Measurements from ENCODE around the gene LSR.

Gene LSR

GRCh38 chr19:35249848-35250711, 1.3 kb downstream of the LSR start:
- H3K4me3 ChIP-seq (ENCODE audit: low read depth, low read length): no peak overlapping the region
- DNase-seq (ENCODE audit: low read depth): no peak
- no peak for TF ChIP-seq MYC (IDR thresholded peaks at IDR 0.05; ENCODE audit: low read depth, low read length)
- TF ChIP-seq, protein P1, sequence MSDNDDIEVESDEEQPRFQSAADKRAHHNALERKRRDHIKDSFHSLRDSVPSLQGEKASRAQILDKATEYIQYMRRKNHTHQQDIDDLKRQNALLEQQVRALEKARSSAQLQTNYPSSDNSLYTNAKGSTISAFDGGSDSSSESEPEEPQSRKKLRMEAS (IDR thresholded peaks at IDR 0.05; ENCODE audit: low read depth, low read length): no peak
- TF ChIP-seq, protein P2, sequence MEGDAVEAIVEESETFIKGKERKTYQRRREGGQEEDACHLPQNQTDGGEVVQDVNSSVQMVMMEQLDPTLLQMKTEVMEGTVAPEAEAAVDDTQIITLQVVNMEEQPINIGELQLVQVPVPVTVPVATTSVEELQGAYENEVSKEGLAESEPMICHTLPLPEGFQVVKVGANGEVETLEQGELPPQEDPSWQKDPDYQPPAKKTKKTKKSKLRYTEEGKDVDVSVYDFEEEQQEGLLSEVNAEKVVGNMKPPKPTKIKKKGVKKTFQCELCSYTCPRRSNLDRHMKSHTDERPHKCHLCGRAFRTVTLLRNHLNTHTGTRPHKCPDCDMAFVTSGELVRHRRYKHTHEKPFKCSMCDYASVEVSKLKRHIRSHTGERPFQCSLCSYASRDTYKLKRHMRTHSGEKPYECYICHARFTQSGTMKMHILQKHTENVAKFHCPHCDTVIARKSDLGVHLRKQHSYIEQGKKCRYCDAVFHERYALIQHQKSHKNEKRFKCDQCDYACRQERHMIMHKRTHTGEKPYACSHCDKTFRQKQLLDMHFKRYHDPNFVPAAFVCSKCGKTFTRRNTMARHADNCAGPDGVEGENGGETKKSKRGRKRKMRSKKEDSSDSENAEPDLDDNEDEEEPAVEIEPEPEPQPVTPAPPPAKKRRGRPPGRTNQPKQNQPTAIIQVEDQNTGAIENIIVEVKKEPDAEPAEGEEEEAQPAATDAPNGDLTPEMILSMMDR (IDR thresholded peaks at IDR 0.05; ENCODE audit: low read depth, low read length): no peak
- no peak for TF ChIP-seq POLR2A (IDR thresholded peaks at IDR 0.05; ENCODE audit: extremely low read depth, insufficient read length)

DNA sequence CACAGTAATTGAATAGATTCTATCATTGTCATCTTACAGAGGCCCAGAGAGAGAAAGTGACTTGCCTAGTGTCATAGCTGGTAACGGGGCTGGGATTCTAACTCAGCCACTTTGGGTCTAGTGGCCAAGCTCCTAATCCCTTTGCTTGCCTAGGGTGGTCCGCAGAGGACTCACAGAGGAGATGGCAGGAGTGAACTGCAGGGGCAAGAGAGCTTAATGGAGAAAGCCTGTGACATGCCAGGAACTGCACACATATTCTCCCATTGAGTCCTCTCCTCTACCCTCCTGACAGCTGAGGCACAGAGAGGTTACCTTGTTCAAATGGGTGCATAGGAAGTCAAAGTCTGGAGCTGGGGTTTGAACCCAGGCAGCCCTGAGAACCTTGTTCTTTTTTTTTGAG, 2.7 kb downstream of the LSR start:
- TF ChIP-seq, protein P1 (IDR thresholded peaks at IDR 0.05; ENCODE audit: low read depth, low read length): no peak
- TF ChIP-seq, protein P2 (IDR thresholded peaks at IDR 0.05; ENCODE audit: low read depth, low read length): no peak
- TF ChIP-seq MYC (IDR thresholded peaks at IDR 0.05; ENCODE audit: low read depth, low read length): no peak
- TF ChIP-seq POLR2A (IDR thresholded peaks at IDR 0.05; ENCODE audit: extremely low read depth, insufficient read length): no peak
- no peak overlapping the region for H3K4me3 ChIP-seq (ENCODE audit: low read depth, low read length)
- no peak for DNase-seq (ENCODE audit: low read depth)

DNA sequence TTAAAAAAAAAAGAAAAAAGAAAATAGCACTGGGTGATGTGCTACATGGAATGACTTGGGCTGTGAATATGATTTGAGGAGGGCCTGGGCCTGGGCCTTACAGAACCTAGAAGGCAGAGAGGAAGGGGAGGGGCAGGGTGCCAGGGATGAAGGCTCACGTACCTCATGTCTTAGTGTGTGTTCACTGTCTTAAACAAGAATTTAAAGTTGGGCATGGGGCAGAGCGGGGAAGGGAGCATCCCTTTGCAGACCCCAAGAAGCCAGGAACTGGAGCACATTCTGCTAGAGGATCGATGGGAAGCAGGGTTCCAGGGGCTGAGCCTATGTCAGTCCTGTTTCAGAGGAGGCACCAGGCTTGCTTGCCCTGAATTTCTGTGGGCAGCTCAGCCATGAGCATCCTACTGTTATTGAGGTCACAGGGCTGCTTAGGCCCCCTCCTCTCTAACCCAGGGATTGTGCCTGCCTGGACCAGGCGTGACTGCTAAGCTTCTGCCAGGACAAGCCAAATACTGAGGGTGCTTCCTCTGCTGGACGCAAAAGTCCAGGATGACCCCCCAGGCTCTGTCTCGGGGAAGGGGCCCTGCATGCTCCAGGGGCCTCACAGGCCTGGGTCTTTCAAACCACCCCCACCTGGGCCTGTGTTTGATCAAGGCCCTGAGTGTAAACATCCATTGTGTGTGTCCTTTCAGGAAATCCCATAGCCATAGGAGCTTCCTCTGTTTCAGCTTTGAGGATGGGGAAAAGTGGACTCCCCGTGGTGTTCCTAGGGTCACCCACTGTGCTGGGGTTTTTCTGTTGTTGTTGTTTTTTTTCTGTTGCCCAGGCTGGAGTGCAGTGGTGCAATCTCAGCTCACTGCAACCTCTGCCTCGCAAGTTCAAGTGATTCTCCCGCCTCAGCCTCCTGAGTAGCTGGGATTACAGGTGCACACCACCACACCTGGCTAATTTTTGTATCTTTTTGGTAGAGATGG, 4.8 kb downstream of the LSR start:
- no peak for DNase-seq (ENCODE audit: low read depth)
- no peak overlapping the region for H3K4me3 ChIP-seq (ENCODE audit: low read depth, low read length)
- TF ChIP-seq, protein P2 (IDR thresholded peaks at IDR 0.05; ENCODE audit: low read depth, low read length): no peak
- TF ChIP-seq MYC (IDR thresholded peaks at IDR 0.05; ENCODE audit: low read depth, low read length) (no peak), POLR2A (IDR thresholded peaks at IDR 0.05; ENCODE audit: extremely low read depth, insufficient read length) (no peak)
- TF ChIP-seq, protein P1 (IDR thresholded peaks at IDR 0.05; ENCODE audit: low read depth, low read length): no peak

GRCh38 chr19:35254341-35255297, 5.8 kb downstream of the LSR start:
- no peak for DNase-seq (ENCODE audit: low read depth)
- H3K4me3 ChIP-seq (ENCODE audit: low read depth, low read length): no peak overlapping the region
- TF ChIP-seq, protein P2 (IDR thresholded peaks at IDR 0.05; ENCODE audit: low read depth, low read length): no peak
- no peak for TF ChIP-seq MYC (IDR thresholded peaks at IDR 0.05; ENCODE audit: low read depth, low read length)
- TF ChIP-seq, protein P1 (IDR thresholded peaks at IDR 0.05; ENCODE audit: low read depth, low read length): no peak
- TF ChIP-seq POLR2A (IDR thresholded peaks at IDR 0.05; ENCODE audit: extremely low read depth, insufficient read length): no peak

DNA sequence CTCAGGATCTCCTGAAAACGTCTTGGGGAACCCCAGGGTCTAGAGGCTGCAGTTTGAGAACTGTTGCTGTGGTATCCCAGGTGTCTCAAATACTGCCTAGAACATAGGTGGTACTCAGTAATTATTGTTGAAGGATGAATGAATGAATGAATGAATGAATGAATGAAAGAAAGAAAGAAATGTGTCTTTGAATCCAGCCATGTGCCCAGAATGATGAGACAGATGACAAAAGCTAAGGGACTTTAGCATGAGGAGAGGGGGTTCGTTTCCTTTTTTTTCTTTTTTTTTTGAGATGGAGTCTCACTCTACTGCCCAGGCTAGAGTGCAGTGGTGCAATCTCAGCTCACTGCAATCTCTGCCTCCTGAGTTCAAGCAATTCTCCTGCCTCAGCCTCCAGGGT, 7.8 kb downstream of the LSR start:
- DNase-seq (ENCODE audit: low read depth): no peak
- H3K4me3 ChIP-seq (ENCODE audit: low read depth, low read length): no peak overlapping the region
- no peak for TF ChIP-seq POLR2A (IDR thresholded peaks at IDR 0.05; ENCODE audit: extremely low read depth, insufficient read length)
- no peak for TF ChIP-seq MYC (IDR thresholded peaks at IDR 0.05; ENCODE audit: low read depth, low read length)
- TF ChIP-seq, protein P1 (IDR thresholded peaks at IDR 0.05; ENCODE audit: low read depth, low read length): no peak
- TF ChIP-seq, protein P2 (IDR thresholded peaks at IDR 0.05; ENCODE audit: low read depth, low read length): no peak

All from NB4 (cell line).